GM12878 (cell line): ENCODE data around the gene CCDC61. TPM values are rescaled to one million over a fixed set of nuclear protein-coding genes. Genes with fewer than 3 reads are reported as not detected.

Experiments
- ATAC-seq: fragments of 200-7000 bp; cut with Tn5 transposase; 3 replicates; pipeline ENCODE4 v1.9.1; 2020; ENCODE audit warnings: mild to moderate bottlenecking, moderate library complexity
- BruUV-seq: library from RNA; stranded (reverse); fragments of 400-500 nt; replicated peaks from 2 replicates; lab custom pipeline; 2021; lab: Mats Ljungman, UMichigan
- CTCF ChIA-PET: fragments of 300-600 bp; sonication (Branson Sonifier 250); formaldehyde crosslinking; extraction: SDS; loops from one replicate; lab custom pipeline; 2021; ENCODE audit warnings: inconsistent platforms; lab: Yijun Ruan, JAX
- POLR2A ChIA-PET: fragments of 350-600 bp; formaldehyde crosslinking; extraction: SDS; loops from one replicate; lab custom pipeline; 2021; ENCODE audit warnings: inconsistent platforms; lab: Charles Lee
- RAD21 ChIA-PET: fragments of 300-600 bp; sonication (Branson Sonifier 250); formaldehyde crosslinking; loops from one replicate; lab custom pipeline; 2023; ENCODE audit warnings: antibody characterized with exemption; ENCODE audit not compliant: unreplicated experiment; lab: Charles Lee
- SMC1A ChIA-PET: fragments of 300-600 bp; sonication (Branson Sonifier 250); formaldehyde crosslinking; loops from one replicate; lab custom pipeline; 2023; ENCODE audit not compliant: unreplicated experiment, uncharacterized antibody; lab: Charles Lee
- DNase-seq: peaks from one replicate; pipeline ENCODE4 v3.0.0-alpha.2; 2011; ENCODE audit warnings: low read depth, low spot score
- FAIRE-seq: peaks from 3 replicates; lab custom pipeline; 2011; peaks lifted over from hg19 to GRCh38; lab: Jason Lieb, UNC
- H2AFZ ChIP-seq: 2 replicates; pipeline ENCODE4 v1.6.0; 2011; ENCODE audit warnings: low read depth, low read length, control low read depth; ENCODE audit not compliant: control insufficient read depth
- H3K27ac ChIP-seq: 2 replicates; pipeline ENCODE4 v1.5.1; 2011; ENCODE audit warnings: control low read depth; ENCODE audit not compliant: control insufficient read depth, insufficient read depth
- H3K27me3 ChIP-seq, 2 experiments: replicated peaks in 1 of 2; 2 replicates each; pipeline versions ENCODE4 v1.6.0 to v1.6.1; 2011; ENCODE audit warnings: low read length in 1 of 2; ENCODE audit not compliant: control insufficient read depth in 2 of 2, insufficient read depth in 2 of 2
- H3K36me3 ChIP-seq, 2 experiments: 2 replicates each; pipeline ENCODE4 v1.5.1; 2011; ENCODE audit warnings: low read length in 1 of 2; ENCODE audit not compliant: control insufficient read depth in 2 of 2, insufficient read depth in 2 of 2
- H3K4me1 ChIP-seq: 2 replicates; pipeline ENCODE4 v1.6.1; 2011; ENCODE audit warnings: mild to moderate bottlenecking, low read length, moderate library complexity, mixed read lengths; ENCODE audit not compliant: control insufficient read depth, insufficient read depth
- H3K4me2 ChIP-seq: 2 replicates; pipeline ENCODE4 v1.6.0; 2011; ENCODE audit warnings: control low read depth; ENCODE audit not compliant: control insufficient read depth, insufficient read depth
- H3K4me3 ChIP-seq: fragments of 200-600 bp; sonication (generic); 2 replicates; pipeline ENCODE4 v1.5.1; 2016
- H3K79me2 ChIP-seq: 2 replicates; pipeline ENCODE4 v1.6.0; 2011; ENCODE audit warnings: low read length; ENCODE audit not compliant: control insufficient read depth, insufficient read depth
- H3K9ac ChIP-seq: 2 replicates; pipeline ENCODE4 v1.8.0; 2011; ENCODE audit warnings: low read length, control low read depth, mixed read lengths; ENCODE audit not compliant: control insufficient read depth, insufficient read depth
- H3K9me3 ChIP-seq: replicated peaks from 3 replicates; pipeline ENCODE4 v1.5.1; 2011; ENCODE audit warnings: mild to moderate bottlenecking, low read length; ENCODE audit not compliant: control insufficient read depth, insufficient read depth
- H4K20me1 ChIP-seq: 2 replicates; pipeline ENCODE4 v1.6.0; 2011; ENCODE audit not compliant: control insufficient read depth, insufficient read depth
- CEBPZ ChIP-seq: fragments of 150-350 bp; IDR thresholded peaks from 2 replicates; pipeline ENCODE4 v1.6.1; 2016; ENCODE audit warnings: low read depth, low read length
- IRF3 ChIP-seq: fragments of 450-650 bp; IDR thresholded peaks from 2 replicates; pipeline ENCODE4 v1.6.1; 2014; ENCODE audit warnings: mild to moderate bottlenecking
- MAX ChIP-seq: IDR thresholded peaks from 2 replicates; pipeline ENCODE4 v1.6.1; 2012; ENCODE audit warnings: low read depth, low read length, improper control_type of control experiment
- NFYA ChIP-seq: IDR thresholded peaks from 2 replicates; pipeline ENCODE4 v1.6.1; 2011; ENCODE audit warnings: low read depth, mild to moderate bottlenecking, low read length, improper control_type of control experiment, borderline replicate concordance
- POU2F2 ChIP-seq: IDR thresholded peaks from 3 replicates; pipeline ENCODE4 v1.6.1; 2011; ENCODE audit warnings: low read depth, mild to moderate bottlenecking, low read length, borderline replicate concordance
- RAD21 ChIP-seq: IDR thresholded peaks from 2 replicates; pipeline ENCODE4 v1.6.1; 2011; ENCODE audit warnings: mild to moderate bottlenecking, low read depth, low read length, moderate library complexity; ENCODE audit not compliant: insufficient read depth
- REST ChIP-seq: IDR thresholded peaks from 2 replicates; pipeline ENCODE4 v1.6.1; 2012; ENCODE audit warnings: mild to moderate bottlenecking, low read depth, low read length
- SIN3A ChIP-seq: IDR thresholded peaks from 2 replicates; pipeline ENCODE4 v1.6.1; 2012; ENCODE audit warnings: low read depth, low read length, improper control_type of control experiment
- SMAD1 ChIP-seq: fragments of 450-650 bp; IDR thresholded peaks from 2 replicates; pipeline ENCODE4 v1.6.1; 2018; ENCODE audit warnings: mild to moderate bottlenecking, low read depth; ENCODE audit not compliant: partially characterized antibody
- SUPT20H ChIP-seq: IDR thresholded peaks from 2 replicates; pipeline ENCODE4 v1.6.1; 2011; ENCODE audit warnings: low read depth, mild to moderate bottlenecking, low read length, moderate library complexity, borderline replicate concordance; ENCODE audit not compliant: control insufficient read depth
- WGBS: methylation state at CpG from one replicate; pipeline ENCODE4 v1.1.6; 2016; ENCODE audit warnings: low lambda C conversion rate; ENCODE audit not compliant: insufficient replicate concordance, insufficient coverage; ENCODE audit errors: missing lambda C conversion rate; 5-methylcytosine and 5-hydroxymethylcytosine counted together
- in situ Hi-C: fragments of 300-500 bp; cut with MboI; formaldehyde crosslinking; loops from 9 replicates; pipeline ENCODE4 v1.14.3; 2018; ENCODE audit warnings: mixed read lengths
- intact Hi-C: fragments of 100-400 bp; cut with micrococcal nuclease; formaldehyde crosslinking; loops from one replicate; pipeline ENCODE4 v1.14.2; 2022; ENCODE audit not compliant: unreplicated experiment
- polyA plus RNA-seq, 11 experiments: library from polyadenylated mRNA; depleted of rRNA in 4 of 11; unstranded in 6 of 11; stranded (reverse) in 5 of 11; fragments of >200 nt; fragmentation: Nextera tagmentation in 4 of 11; fragmentation: Illumina TruSeq in 1 of 11; extraction: Ambion mirVana in 4 of 11; extraction: Trizol in 1 of 11; gene quantifications; 1 replicate in 1 of 11; 2 replicates in 10 of 11; pipeline versions ENCODE4 v1.2.1 to v1.2.3, GENCODE V29; 2011 to 2016; ENCODE audit warnings: inconsistent platforms in 2 of 11, missing spikeins in 2 of 11, low read depth in 1 of 11
- total RNA-seq, 4 experiments: library from RNA; depleted of rRNA in 3 of 4; stranded (reverse); fragments of >200 nt in 3 of 4; fragmentation: Illumina TruSeq in 1 of 4; extraction: Trizol in 1 of 4; gene quantifications; 2 replicates each; pipeline versions ENCODE4 v1.2.1 to v1.2.3, GENCODE V29; 2013 to 2021

Gene CCDC61
- total and polyA plus RNA-seq, 10 of the 15 experiments (the other 5 are each of a cell fraction or from before 2014, with no cell fraction given) = 0.27 to 27.1 (median 8.7) TPM

GRCh38 chr19:46056536-46056935, 61.3 kb downstream of the CCDC61 start (continued):
- TF ChIP-seq REST (no peak), POU2F2 (no peak), RAD21 (no peak), NFYA (no peak), SUPT20H (no peak)

- DNase-seq (no peak), FAIRE-seq (no peak), ATAC-seq (no peak)
- Histone ChIP-seq H4K20me1 (no peaks in the 10 kb centered on the region; the same call in 1 of the 2 replicates), H3K36me3 (no peaks in the 10 kb centered on the region), H2AFZ (no peak overlapping the region), H3K4me3 (no peak overlapping the region), H3K79me2 (no peaks in the 10 kb centered on the region), H3K9ac (no peak overlapping the region), H3K4me1 (no peaks in the 10 kb centered on the region), H3K27ac (no peak overlapping the region), H3K4me2 (no peak overlapping the region), H3K9me3 (no peaks in the 10 kb centered on the region), H3K27me3 (peaks cover 0 to 2% of the 10 kb centered on the region in 2 experiments; a peak in 2 of 4 replicates)
- ChIA-PET CTCF (interaction anchor here (0.7 kb wide), 1 partner anchor 480 kb away, joined by 3 read pairs; no protein-coding TSS in a partner anchor), POLR2A (no interaction called here), RAD21 (no interaction called here), SMC1A (no interaction called here)
- in situ Hi-C loops (no loop called here), intact Hi-C loops (no loop called here)
- 72% methylated on average over 3 of the region's 3 CpGs for WGBS
- no TSS peak for BruUV-seq
- no peak for TF ChIP-seq SMAD1
- TF ChIP-seq IRF3 = no peak
- no peak for TF ChIP-seq SIN3A
- TF ChIP-seq MAX = no peak
- no peak for TF ChIP-seq CEBPZ
These were observed 63.5 kb downstream of the CCDC61 start for GRCh38 chr19:46058778-46059177.
